Activated CD8-positive, alpha-beta memory T cell treated with anti-CD3 and anti-CD28 coated beads, Interleukin-2, amount 50 U/mL, for 24 hours (primary cell): ENCODE results near the gene CYTL1.
"Not testable (repeated sequence)": the region's sequence is repeated elsewhere in the genome, so short reads cannot be mapped to it uniquely, and the experiment has no call there.

Experiments used
- DNase-seq: peaks from one replicate; pipeline ENCODE4 v3.0.0-alpha.2; 2020; ENCODE audit errors: extremely low read depth

Gene CYTL1

DNA sequence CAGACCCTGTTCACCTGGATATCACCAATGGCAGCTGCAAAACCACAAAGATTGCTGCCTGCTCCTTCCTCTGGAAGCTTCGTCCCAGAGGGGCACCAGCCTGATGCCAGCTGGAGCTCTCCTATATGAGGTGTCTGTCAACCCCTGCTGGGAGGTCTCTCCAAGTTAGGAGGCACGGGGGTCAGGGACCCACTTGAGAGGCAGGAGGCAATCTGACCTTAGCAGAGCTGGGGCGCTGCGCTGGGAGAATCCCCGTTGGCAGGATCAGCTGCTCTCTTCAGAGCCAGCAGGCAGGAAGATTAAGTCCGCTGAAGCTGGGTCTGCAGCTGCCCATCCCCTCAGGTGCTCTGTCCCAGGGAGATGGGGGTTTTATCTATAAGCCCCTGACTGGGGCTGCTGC lies 17.6 kb downstream of the CYTL1 start:
- not testable (repeated sequence) for DNase-seq

- DNase-seq = not testable (repeated sequence)
These were observed 22.3 kb downstream of the CYTL1 start for GRCh38 chr4:4996935-4997334.

- no peak for DNase-seq
These were observed 23.4 kb downstream of the CYTL1 start for GRCh38 chr4:4995908-4996265.

DNA sequence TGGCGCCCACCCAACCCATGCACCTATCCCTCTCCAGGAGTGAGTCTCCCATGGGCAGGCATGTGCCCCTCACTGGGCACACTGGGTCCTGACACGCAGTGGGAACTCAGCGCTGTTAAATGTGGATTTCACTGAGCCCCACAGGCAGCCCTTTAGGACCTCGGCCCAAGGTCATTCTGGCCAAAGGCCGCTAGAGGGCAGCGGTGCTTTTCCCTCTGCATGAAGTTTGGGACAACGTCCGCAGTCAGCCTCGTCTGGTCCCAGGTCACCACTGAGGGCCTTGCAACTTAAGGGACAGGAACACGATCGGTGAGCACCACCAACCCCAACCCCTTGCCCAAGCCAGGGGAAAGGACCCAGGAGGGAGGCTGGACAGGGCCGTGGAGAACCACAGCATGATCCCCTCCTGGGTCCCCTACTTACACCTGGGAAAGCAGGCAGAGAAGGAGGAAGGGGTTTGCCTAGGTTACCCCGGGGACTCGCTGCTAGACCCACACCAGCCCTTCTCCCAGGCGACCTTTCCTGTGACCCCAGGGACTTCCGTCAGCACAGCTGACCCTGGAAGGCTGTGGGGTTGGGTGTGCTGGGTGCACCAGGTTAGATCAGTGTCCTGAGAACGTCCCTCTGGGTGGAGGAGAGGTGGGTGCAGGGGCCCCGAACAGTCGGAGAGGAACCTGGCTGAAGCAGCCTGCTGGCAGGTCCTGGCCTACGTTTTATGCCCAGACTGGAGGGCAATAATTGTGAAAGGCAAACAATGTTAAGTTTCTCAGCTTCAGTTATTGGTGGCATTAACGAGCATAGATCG lies 24.0 kb downstream of the CYTL1 start:
- no peak for DNase-seq

- DNase-seq = no peak
These were observed 24.8 kb downstream of the CYTL1 start for GRCh38 chr4:4994312-4995097.

GRCh38 chr4:4992833-4993232 lies 26.4 kb downstream of the CYTL1 start:
- no peak for DNase-seq

GRCh38 chr4:4991541-4992099 lies 27.6 kb downstream of the CYTL1 start:
- no peak for DNase-seq

- no peak for DNase-seq
These were observed 28.3 kb downstream of the CYTL1 start for GRCh38 chr4:4990857-4991540.

- DNase-seq = no peak
These were observed 28.9 kb downstream of the CYTL1 start for GRCh38 chr4:4990329-4990728.

- DNase-seq = no peak
These were observed 30.1 kb downstream of the CYTL1 start for GRCh38 chr4:4989083-4989622.

- DNase-seq = no peak
These were observed 31.6 kb downstream of the CYTL1 start for GRCh38 chr4:4987656-4988055.

DNA sequence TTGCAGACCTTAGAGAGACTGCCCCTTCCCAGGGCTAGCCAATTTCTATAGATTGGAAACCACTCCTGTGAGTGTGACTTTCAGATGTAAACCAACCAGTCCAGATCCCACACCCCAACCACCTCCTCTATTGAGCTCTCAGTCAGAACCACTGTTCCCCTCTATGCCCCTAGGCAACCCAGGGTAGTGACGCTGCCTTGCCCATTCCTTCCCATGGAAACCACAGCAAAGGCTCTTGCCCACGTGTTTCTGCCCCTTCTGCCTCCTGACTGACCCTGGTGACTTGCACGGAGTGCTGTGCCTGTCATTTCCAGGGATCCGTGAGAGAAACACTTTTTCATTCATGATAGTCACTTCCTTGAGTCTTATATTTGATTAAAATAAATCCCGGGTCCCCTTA lies 32.4 kb downstream of the CYTL1 start:
- DNase-seq = no peak

- no peak for DNase-seq
These were observed 33.4 kb downstream of the CYTL1 start for GRCh38 chr4:4985844-4986243.

DNA sequence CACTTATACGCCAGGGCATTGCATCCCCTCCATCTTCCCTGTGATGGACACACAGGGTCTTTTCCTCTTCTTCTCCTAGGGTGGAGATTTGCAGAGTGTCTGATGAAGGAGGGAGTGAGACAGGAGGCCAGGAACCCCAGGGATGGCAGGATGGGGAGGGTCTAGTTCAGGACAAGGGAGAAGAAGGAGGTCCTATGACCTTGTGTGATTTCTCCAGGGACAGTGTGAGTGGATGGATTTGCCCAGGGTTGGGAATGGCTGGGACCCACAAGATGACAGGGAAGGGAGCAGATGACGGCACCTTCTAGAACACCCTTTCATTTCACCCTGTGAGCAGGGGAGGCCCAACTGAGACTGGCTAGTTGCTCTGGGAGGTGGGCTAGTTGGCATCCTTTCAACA lies 34.2 kb downstream of the CYTL1 start:
- DNase-seq = no peak

- DNase-seq = no peak
These were observed 35.1 kb downstream of the CYTL1 start for GRCh38 chr4:4984186-4984585.

DNA sequence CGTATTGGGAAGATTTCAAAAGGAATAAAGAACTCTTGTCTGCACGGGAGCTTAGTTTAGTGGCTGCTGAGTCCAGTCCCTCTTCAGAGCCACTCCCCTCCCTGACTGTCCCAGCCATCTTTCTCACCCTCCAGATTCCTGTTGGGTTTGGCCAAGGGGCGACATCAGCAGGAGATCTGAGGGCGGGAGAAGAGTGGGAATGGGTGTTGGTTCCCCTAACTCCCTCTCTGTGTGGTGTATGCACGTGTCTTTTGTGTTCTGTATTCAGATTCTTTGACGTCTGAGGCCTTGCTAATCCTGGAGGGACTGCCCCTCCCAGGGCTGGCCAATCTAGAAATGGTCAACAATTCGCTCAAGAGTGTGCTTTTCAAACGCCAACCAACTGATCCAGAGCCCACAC lies 37.4 kb downstream of the CYTL1 start:
- DNase-seq = no peak

GRCh38 chr4:4981427-4981826 lies 37.8 kb downstream of the CYTL1 start:
- no peak for DNase-seq

DNA sequence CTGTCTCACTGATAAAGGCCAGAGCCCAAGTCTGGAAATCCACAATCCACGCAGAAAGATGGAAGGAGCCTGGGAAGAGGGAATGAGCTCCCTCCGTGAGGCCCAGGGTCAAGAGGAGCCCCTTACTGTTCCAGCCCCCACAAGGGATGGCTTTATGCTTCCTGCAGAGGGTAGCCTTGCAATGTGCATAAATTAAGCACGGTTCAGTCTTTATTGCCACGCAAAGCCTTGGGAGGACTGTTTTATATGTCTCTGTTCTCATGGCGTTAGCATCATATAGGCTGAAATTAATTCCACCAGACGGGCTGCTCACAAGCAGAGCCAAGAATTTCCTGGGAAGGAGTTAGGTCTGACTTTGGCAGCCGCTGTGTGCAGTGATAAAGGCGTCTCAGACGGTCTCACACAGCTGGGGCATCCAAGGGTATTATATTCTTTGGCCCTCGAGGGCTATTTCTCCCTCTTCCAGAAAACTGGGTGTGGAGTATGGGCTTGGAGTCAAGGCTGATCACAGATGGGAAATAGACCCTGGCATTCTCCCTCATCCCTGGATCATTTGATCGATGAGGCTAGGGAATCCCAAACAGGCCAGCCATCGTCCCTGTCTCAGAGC lies 38.5 kb downstream of the CYTL1 start:
- no peak for DNase-seq

DNA sequence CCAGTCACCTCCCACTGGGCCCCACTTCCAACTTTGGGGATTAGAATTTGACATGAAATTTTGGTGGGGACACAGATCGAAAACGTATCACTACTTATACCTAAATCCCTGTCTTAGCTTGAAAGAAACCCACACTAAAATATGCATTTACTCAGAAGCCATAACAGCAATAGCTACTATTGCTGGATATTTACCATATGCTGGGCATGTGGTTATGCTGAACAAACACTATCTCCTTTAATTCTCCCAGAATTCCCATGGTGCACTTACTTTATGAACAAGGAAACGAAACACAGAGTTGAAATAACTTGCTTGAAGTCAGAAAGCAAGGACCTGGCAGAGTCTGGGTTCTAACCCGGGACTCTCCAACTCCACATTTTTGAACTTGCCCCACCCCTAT lies 39.3 kb downstream of the CYTL1 start:
- DNase-seq = no peak

GRCh38 chr4:4974727-4975126 lies 44.5 kb downstream of the CYTL1 start:
- DNase-seq = no peak

DNA sequence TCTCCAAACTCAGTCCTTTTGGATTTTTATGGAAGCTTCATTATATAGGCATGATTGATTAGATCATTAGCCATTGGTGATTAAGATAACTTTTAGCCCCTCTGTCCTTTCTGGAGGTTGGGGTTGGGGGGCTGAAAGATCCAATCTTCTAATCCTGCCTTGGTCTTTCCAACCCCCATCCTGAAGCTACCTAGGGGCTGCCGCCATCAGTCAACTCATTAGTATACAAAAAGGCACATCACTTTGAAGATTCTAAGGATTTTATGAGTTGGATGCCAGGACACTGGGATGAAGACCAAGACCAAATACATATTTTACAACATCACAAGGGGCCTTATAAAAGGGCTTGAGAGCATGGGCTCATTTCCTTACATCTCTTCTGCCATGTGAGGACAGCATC lies 47.5 kb downstream of the CYTL1 start:
- DNase-seq = no peak

DNA sequence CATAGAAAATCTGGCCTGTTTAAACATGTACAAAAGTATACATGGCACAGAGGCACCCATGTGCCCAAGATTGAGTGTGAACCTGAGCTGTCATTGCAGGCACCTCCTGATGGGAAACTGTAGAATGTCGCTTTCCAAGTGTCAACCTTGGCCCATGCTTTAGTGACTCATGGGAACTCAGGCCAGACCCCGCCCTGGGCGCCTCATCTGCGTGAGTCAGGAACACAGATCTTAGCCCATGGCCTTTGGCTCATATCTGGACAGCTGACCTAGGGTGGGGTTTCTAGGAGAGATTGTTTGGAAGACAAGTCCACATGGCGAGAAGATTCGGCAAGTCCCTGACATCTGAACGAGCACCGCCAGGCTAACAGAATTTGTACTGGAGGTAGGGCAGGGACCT lies 50.0 kb downstream of the CYTL1 start:
- DNase-seq = no peak
